A549 (cell line): ENCODE data around the gene CCDC146.

Experiments
- CEBPB ChIP-seq, 2 experiments: fragments of >200 bp in 1 of 2; sonication (Bioruptor Twin) in 1 of 2; formaldehyde crosslinking in 1 of 2; IDR thresholded peaks; 2 replicates each; pipeline ENCODE4 v1.6.1; 2012 to 2016
- CHD4 ChIP-seq: fragments of 200-600 bp; sonication (generic); IDR thresholded peaks from 2 replicates; pipeline ENCODE4 v1.6.1; 2016; ENCODE audit warnings: antibody characterized with exemption, mild to moderate bottlenecking, borderline replicate concordance
- JUN ChIP-seq, 2 experiments: fragments of >200 bp; sonication (Bioruptor Twin); formaldehyde crosslinking; IDR thresholded peaks; 2 replicates in 1 of 2; 3 replicates in 1 of 2; pipeline ENCODE4 v1.6.1; 2016 to 2017
- NFE2L2 ChIP-seq: fragments of 150-350 bp; conservative IDR thresholded peaks from 2 replicates; pipeline ENCODE4 v1.6.1; 2014; ENCODE audit warnings: low read length
- POLR2A ChIP-seq: IDR thresholded peaks from 2 replicates; pipeline ENCODE4 v1.6.1; 2012; ENCODE audit warnings: mild to moderate bottlenecking, low read length
- RCOR1 ChIP-seq: fragments of 150-350 bp; IDR thresholded peaks from 2 replicates; pipeline ENCODE4 v1.6.1; 2014; ENCODE audit warnings: antibody characterized with exemption, low read length, low read depth
- RFX5 ChIP-seq: fragments of 450-650 bp; IDR thresholded peaks from 2 replicates; pipeline ENCODE4 v1.7.1; 2014; ENCODE audit warnings: antibody characterized with exemption, mild to moderate bottlenecking, moderate library complexity
- SREBF2 ChIP-seq: fragments of 450-650 bp; IDR thresholded peaks from 2 replicates; pipeline ENCODE4 v1.6.1; 2014; ENCODE audit warnings: mild to moderate bottlenecking, moderate library complexity
- TP53 ChIP-seq: fragments of 250-450 bp; sonication (Bioruptor Pico); IDR thresholded peaks from 2 replicates; pipeline ENCODE4 v1.5.0; 2021; ENCODE audit warnings: mild to moderate bottlenecking, moderate library complexity
- TF ChIP-seq, protein P1 (sequence below): IDR thresholded peaks from 2 replicates; pipeline ENCODE4 v1.6.1; 2012
- TF ChIP-seq, protein P2 (sequence below): fragments of >200 bp; sonication (Bioruptor Twin); formaldehyde crosslinking; IDR thresholded peaks from 3 replicates; pipeline ENCODE4 v1.5.1; 2016

DNA sequence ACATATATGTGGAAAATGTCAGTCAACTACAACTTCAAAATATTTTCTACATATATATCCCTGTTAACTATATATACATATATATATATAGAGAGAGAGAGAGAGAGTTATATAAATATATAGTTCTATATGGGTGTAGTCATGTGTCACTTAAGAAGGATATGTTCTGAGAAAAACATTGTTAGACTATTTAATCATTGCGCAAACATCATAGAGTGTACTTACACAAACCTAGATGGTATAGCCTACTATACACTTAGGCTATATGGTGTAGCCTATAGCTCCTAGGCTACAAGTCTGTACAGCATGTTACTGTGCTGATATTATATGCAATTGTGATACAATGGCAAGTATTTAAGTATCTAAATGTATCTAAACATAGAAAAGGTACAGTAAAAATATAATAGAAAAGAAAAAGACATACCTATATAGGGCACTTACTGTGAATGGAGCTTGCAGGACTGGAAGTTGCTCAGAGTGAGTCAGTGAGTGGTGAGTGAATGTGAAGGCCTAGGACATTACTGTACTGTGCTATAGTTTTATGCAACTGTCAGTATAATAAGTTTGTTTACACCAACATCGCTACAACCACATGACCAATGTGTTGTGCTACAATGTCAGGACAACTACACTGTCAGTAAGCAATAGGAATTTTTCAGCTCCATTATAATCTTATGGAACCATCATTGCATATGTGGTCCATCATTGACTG is 95.2 kb downstream of the CCDC146 start:
- TF ChIP-seq RFX5 = no peak
- no peak for TF ChIP-seq SREBF2
- no peak for TF ChIP-seq JUN (IDR thresholded peaks at IDR 0.05)
- no peak for TF ChIP-seq POLR2A
- TF ChIP-seq CEBPB (IDR thresholded peaks at IDR 0.05) = no peak
- TF ChIP-seq, protein P1, sequence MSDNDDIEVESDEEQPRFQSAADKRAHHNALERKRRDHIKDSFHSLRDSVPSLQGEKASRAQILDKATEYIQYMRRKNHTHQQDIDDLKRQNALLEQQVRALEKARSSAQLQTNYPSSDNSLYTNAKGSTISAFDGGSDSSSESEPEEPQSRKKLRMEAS = no peak
- no peak for TF ChIP-seq CHD4
- TF ChIP-seq, protein P2, sequence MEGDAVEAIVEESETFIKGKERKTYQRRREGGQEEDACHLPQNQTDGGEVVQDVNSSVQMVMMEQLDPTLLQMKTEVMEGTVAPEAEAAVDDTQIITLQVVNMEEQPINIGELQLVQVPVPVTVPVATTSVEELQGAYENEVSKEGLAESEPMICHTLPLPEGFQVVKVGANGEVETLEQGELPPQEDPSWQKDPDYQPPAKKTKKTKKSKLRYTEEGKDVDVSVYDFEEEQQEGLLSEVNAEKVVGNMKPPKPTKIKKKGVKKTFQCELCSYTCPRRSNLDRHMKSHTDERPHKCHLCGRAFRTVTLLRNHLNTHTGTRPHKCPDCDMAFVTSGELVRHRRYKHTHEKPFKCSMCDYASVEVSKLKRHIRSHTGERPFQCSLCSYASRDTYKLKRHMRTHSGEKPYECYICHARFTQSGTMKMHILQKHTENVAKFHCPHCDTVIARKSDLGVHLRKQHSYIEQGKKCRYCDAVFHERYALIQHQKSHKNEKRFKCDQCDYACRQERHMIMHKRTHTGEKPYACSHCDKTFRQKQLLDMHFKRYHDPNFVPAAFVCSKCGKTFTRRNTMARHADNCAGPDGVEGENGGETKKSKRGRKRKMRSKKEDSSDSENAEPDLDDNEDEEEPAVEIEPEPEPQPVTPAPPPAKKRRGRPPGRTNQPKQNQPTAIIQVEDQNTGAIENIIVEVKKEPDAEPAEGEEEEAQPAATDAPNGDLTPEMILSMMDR = no peak
- no peak for TF ChIP-seq NFE2L2
- no peak for TF ChIP-seq TP53 (CRISPR knock-in tag)
- TF ChIP-seq RCOR1 = no peak
